HEK293 (cell line): Measurements from ENCODE around the gene ZNF799.
"Not testable (repeated sequence)": the region's sequence is repeated elsewhere in the genome, so short reads cannot be mapped to it uniquely, and the experiment has no call there.

Experiments
- CTCF ChIP-seq: fragments of 450-650 bp; formaldehyde crosslinking; IDR thresholded peaks from 2 replicates; pipeline ENCODE4 v1.5.1; 2016; ENCODE audit warnings: missing biosample characterization, missing genetic modification characterization
- ZFHX2 ChIP-seq: fragments of 450-650 bp; formaldehyde crosslinking; conservative IDR thresholded peaks from 2 replicates; pipeline ENCODE4 v1.5.1; 2016; ENCODE audit warnings: missing biosample characterization, missing genetic modification characterization

GRCh38 chr19:12362236-12362635 lies 38.8 kb downstream of the ZNF799 start:
- TF ChIP-seq CTCF, ZFHX2 (tag by site-specific recombination): not testable (repeated sequence)
